Lower lobe of right lung (tissue), 2 donors: ENCODE data around the gene PPP1CC. TPM values are rescaled to one million over a fixed set of nuclear protein-coding genes. Genes with fewer than 3 reads are reported as not detected.

Experiments
- ATAC-seq, 2 donors: fragments of 200-7000 bp; cut with Tn5 transposase; one replicate each; pipeline ENCODE4 v1.9.1; 2020 to 2022; ENCODE audit warnings: mild to moderate bottlenecking in 2 of 2, moderate library complexity in 2 of 2
- DNase-seq: peaks from one replicate; pipeline ENCODE4 v3.0.0-alpha.2; 2020
- H3K27ac ChIP-seq: fragments of 200-600 bp; one replicate; pipeline ENCODE4 v1.8.0; 2022
- H3K27me3 ChIP-seq: fragments of 200-600 bp; one replicate; pipeline ENCODE4 v1.8.0; 2022; ENCODE audit warnings: low read depth
- H3K36me3 ChIP-seq: fragments of 200-600 bp; one replicate; pipeline ENCODE4 v1.8.0; 2022; ENCODE audit warnings: mild to moderate bottlenecking
- H3K4me1 ChIP-seq: fragments of 200-600 bp; one replicate; pipeline ENCODE4 v1.8.0; 2022
- H3K4me3 ChIP-seq: fragments of 200-600 bp; one replicate; pipeline ENCODE4 v1.8.0; 2022; ENCODE audit warnings: mild to moderate bottlenecking
- H3K9me3 ChIP-seq: fragments of 200-600 bp; one replicate; pipeline ENCODE4 v1.8.0; 2022
- intact Hi-C: fragments of 100-400 bp; cut with DNase I; formaldehyde crosslinking; loops from one replicate; pipeline ENCODE4 v1.11.0; 2022
- total RNA-seq: library from RNA; stranded (reverse); fragmentation: NEBNext Ultra II Directional; extraction: Animal tissue kit (Norgen Biotek cat#: 25700); gene quantifications from one replicate; pipeline ENCODE4 v1.2.1, GENCODE V29; 2021
- TF ChIP-seq, protein P1 (sequence below): fragments of 200-600 bp; IDR thresholded peaks from one replicate; pipeline ENCODE4 v1.8.0; 2022; ENCODE audit warnings: antibody characterized with exemption, mild to moderate bottlenecking
- donor health status: DM: no; HTN: yes; CAD: no; lungs with severe emphysema.

Gene PPP1CC
- total RNA-seq, 1 donor from 2014 or later: 97.8 TPM

DNA sequence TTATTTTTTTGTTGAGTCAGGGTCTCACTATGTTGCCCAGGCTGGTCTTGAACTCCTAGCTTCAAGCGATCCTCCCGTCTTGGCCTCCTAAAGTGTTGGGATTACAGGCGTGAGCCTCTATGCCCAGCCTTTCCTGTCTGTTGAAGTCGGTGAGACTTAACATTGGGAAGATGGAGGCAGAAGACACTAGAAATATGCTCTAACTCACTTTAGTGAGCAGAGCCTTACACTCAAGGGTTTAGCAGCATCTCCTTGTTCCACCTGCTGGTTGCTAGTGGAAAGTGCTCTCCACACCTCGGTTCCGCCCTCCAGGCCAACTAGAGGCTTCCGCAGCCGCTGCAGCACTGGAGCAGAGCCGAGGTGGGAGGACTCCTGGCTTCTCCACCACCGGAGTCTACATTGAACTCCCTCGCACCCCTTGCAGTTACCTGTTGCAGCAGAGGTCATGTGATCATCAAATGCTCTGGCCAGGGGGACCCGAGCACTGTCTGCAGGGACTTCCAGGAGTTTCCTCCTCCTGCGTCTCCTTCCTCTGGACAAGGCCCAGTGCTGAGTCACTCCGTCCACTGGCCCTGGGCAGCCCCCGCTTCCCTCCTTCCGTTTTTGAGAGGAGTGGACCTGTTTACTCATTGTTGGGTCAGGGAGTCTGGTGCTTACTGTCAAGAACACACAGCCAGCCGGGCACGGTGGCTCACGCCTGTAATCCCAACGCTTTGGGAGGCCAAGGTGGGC is 44.4 kb downstream of the PPP1CC start:
- Histone ChIP-seq H3K27me3 (no peaks in the 10 kb centered on the region), H3K9me3 (no peaks in the 10 kb centered on the region), H3K4me3 (peak overlapping the region; percentile 37), H3K4me1 (peaks cover 18% of the 10 kb centered on the region), H3K27ac (no peak overlapping the region), H3K36me3 (no peaks in the 10 kb centered on the region)
- ATAC-seq: peak; percentile 90 to 93
- intact Hi-C loops: no loop called here
- TF ChIP-seq, protein P1, sequence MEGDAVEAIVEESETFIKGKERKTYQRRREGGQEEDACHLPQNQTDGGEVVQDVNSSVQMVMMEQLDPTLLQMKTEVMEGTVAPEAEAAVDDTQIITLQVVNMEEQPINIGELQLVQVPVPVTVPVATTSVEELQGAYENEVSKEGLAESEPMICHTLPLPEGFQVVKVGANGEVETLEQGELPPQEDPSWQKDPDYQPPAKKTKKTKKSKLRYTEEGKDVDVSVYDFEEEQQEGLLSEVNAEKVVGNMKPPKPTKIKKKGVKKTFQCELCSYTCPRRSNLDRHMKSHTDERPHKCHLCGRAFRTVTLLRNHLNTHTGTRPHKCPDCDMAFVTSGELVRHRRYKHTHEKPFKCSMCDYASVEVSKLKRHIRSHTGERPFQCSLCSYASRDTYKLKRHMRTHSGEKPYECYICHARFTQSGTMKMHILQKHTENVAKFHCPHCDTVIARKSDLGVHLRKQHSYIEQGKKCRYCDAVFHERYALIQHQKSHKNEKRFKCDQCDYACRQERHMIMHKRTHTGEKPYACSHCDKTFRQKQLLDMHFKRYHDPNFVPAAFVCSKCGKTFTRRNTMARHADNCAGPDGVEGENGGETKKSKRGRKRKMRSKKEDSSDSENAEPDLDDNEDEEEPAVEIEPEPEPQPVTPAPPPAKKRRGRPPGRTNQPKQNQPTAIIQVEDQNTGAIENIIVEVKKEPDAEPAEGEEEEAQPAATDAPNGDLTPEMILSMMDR: peak; percentile 67
- peak; percentile 83 for DNase-seq

DNA sequence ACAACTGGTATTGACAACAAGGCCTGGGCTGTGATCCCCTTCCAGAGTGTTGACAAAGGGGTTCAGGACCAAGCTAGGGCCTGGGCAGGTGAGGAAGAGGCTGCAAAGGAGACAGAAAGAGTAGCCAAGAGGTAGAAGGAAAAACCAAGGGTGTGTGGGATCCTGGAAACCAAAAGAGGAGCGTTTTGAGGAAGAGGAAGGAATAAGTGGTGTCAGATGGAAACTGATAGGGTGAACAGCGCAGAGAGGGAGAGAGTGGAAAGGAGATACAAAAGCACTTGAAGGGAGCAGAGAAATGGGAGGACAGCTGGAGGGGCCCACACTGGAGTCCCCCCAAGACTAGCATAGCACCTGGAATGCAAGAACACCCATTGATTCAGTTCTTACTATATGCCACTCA is 45.5 kb downstream of the PPP1CC start:
- H3K36me3 ChIP-seq: no peaks in the 10 kb centered on the region
- peaks cover 18% of the 10 kb centered on the region for H3K4me1 ChIP-seq
- no peaks in the 10 kb centered on the region for H3K9me3 ChIP-seq
- ATAC-seq: no peak
- no peak overlapping the region for H3K4me3 ChIP-seq
- TF ChIP-seq, protein P1: no peak
- H3K27ac ChIP-seq: no peak overlapping the region
- DNase-seq: no peak
- intact Hi-C loops: no loop called here
- no peaks in the 10 kb centered on the region for H3K27me3 ChIP-seq

DNA sequence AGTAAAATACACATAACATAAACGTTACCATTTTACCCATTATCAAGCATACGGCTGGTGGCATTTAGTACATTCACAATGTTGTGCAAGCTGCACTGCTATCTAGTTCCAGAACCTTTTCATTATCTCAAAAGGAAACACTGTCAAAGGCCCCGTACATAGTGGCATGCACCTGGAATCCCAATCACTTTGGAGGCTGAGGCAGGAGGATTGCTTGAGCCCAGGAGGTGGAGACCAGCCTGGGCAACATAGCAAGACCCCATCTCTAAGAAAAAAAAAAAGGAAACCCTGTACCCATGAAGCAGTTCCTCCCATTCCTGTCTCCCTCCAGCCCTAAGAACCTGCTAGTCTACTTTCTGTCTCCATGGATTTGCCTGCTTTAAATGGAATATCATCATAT is 46.4 kb downstream of the PPP1CC start:
- ATAC-seq (no peak), DNase-seq (no peak)
- no peaks in the 10 kb centered on the region for H3K9me3 ChIP-seq
- H3K27me3 ChIP-seq: no peaks in the 10 kb centered on the region
- TF ChIP-seq, protein P1: no peak
- peaks cover 18% of the 10 kb centered on the region for H3K4me1 ChIP-seq
- H3K4me3 ChIP-seq: no peak overlapping the region
- H3K36me3 ChIP-seq: no peaks in the 10 kb centered on the region
- intact Hi-C loops: no loop called here
- no peak overlapping the region for H3K27ac ChIP-seq

DNA sequence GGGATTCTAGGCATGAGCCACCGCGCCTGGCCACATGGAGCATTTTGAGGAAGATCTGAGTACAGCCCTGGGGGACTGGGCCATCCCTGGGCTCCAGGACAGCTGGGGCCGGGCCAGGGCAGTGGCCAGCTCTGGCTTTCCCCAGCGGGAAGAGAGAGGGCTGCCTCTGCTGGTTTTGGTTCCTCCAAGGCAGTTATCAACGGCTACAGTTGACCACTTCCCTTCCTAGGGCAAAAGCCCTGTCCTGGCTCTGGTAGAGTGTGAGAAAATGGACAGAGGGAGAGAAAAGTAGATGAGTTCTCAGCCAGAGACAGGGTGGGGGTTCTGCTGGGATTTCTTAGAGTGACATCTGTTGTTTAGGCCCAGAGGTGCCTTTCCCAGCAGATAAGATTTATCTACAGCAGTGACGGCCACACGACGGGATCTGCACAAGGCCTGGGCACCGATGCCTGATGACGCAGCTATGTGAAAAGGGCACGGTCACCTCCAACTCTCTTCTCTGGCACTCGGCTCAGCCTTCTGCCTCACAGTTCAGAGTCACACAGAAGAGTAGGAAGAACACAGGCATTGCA is 48.3 kb downstream of the PPP1CC start:
- intact Hi-C loops: no loop called here
- TF ChIP-seq, protein P1: no peak
- Histone ChIP-seq H3K27me3 (no peaks in the 10 kb centered on the region), H3K9me3 (no peaks in the 10 kb centered on the region), H3K4me1 (peaks cover 28% of the 10 kb centered on the region), H3K36me3 (no peaks in the 10 kb centered on the region), H3K4me3 (no peak overlapping the region), H3K27ac (peak overlapping the region; percentile 69)
- DNase-seq (peak; percentile 75), ATAC-seq (peak; percentile 53 to 73)

GRCh38 chr12:110693731-110694130 is 49.0 kb downstream of the PPP1CC start:
- Histone ChIP-seq H3K27ac (peak overlapping the region; percentile 69), H3K36me3 (no peaks in the 10 kb centered on the region), H3K4me1 (peaks cover 25% of the 10 kb centered on the region), H3K4me3 (no peak overlapping the region), H3K9me3 (no peaks in the 10 kb centered on the region), H3K27me3 (no peaks in the 10 kb centered on the region)
- DNase-seq (peak; percentile 81), ATAC-seq (peak in 1 of 2 donors; percentile 29)
- TF ChIP-seq, protein P1: no peak
- intact Hi-C loops: no loop called here
